ENCODE data around the gene PRR23E. TPM values are rescaled to one million over a fixed set of nuclear protein-coding genes. Genes with fewer than 3 reads are reported as not detected.

The PRR23E gene
- total RNA-seq, 2 donors from 2014 or later = not detected

- Mint-ChIP-seq H3K4me1 (peaks cover 4% of the 10 kb centered on the region), H3K9me3 (peaks cover 5% of the 10 kb centered on the region), H3K27ac (no peak overlapping the region), H3K27me3 (ENCODE audit: insufficient read depth) (no peaks in the 10 kb centered on the region), H3K4me3 (no peak overlapping the region), H3K36me3 (ENCODE audit: low read depth) (no peaks in the 10 kb centered on the region)
- Histone ChIP-seq H3K27ac (ENCODE audit: low read depth, low read length) (no peak overlapping the region), H3K4me3 (ENCODE audit: low read length) (no peak overlapping the region), H3K4me1 (ENCODE audit: control insufficient read depth, insufficient read depth, low read length) (no peaks in the 10 kb centered on the region), H3K27me3 (ENCODE audit: control insufficient read depth, insufficient read depth, low read length, poor library complexity, severe bottlenecking) (no peaks in the 10 kb centered on the region), H3K9ac (ENCODE audit: extremely low read depth, low read length, poor library complexity, severe bottlenecking) (no peak overlapping the region), H3K36me3 (ENCODE audit: control insufficient read depth, insufficient read depth, low read length) (no peaks in the 10 kb centered on the region), H3K9me3 (ENCODE audit: control insufficient read depth, low read length) (peaks cover 7% of the 10 kb centered on the region)
- 88 to 92% methylated on average over 2 to 3 of the region's 3 CpGs for WGBS, 2 experiments (ENCODE audit: insufficient coverage in 1 of 2, insufficient read length in 1 of 2)
- no peak for DNase-seq
- TF ChIP-seq, protein P1, sequence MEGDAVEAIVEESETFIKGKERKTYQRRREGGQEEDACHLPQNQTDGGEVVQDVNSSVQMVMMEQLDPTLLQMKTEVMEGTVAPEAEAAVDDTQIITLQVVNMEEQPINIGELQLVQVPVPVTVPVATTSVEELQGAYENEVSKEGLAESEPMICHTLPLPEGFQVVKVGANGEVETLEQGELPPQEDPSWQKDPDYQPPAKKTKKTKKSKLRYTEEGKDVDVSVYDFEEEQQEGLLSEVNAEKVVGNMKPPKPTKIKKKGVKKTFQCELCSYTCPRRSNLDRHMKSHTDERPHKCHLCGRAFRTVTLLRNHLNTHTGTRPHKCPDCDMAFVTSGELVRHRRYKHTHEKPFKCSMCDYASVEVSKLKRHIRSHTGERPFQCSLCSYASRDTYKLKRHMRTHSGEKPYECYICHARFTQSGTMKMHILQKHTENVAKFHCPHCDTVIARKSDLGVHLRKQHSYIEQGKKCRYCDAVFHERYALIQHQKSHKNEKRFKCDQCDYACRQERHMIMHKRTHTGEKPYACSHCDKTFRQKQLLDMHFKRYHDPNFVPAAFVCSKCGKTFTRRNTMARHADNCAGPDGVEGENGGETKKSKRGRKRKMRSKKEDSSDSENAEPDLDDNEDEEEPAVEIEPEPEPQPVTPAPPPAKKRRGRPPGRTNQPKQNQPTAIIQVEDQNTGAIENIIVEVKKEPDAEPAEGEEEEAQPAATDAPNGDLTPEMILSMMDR (conservative IDR thresholded peaks at IDR 0.05) = no peak
Measured at GRCh38 chr3:127185268-127185667, 7.7 kb upstream of the PRR23E start.

DNA sequence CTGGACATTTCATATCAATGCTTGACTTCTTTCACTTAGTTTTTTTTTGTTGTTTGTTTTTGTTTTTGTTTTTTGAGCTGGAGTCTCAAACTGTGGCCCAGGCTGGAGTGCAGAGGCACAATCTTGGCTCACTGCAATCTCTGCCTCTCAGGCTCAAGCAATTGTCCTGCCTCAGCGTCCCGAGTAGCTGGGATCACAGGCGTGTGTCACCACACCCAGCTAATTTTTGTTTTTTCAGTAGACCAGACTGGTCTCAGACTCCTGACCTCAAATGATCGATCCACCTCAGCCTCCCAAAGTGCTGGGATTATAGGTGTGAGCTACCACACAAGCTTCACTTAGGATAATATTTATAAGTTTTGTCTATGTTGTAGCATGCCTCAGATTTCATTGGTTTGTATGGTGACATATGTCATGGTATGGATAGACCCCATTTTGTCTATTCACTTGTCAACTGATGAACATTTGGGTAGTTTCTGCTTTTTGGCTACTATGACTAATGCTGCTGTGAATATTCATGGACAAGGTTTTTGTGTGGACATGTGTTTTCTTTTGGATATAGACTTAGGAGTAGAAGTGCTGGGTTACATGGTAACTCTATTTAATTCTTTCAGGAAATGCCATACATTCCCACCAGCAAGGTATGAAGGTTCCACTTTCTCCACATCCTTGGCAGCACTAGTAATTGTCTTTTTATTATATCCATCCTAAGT is 6.8 kb upstream of the PRR23E start:
- Mint-ChIP-seq H3K36me3 (ENCODE audit: low read depth) (no peaks in the 10 kb centered on the region), H3K9me3 (peaks cover 8% of the 10 kb centered on the region), H3K27ac (no peak overlapping the region), H3K4me3 (no peak overlapping the region), H3K27me3 (ENCODE audit: insufficient read depth) (no peaks in the 10 kb centered on the region), H3K4me1 (peaks cover 4% of the 10 kb centered on the region)
- Histone ChIP-seq H3K27ac (ENCODE audit: low read depth, low read length) (no peak overlapping the region), H3K4me1 (ENCODE audit: control insufficient read depth, insufficient read depth, low read length) (no peaks in the 10 kb centered on the region), H3K27me3 (ENCODE audit: control insufficient read depth, insufficient read depth, low read length, poor library complexity, severe bottlenecking) (no peaks in the 10 kb centered on the region), H3K9me3 (ENCODE audit: control insufficient read depth, low read length) (peaks cover 13% of the 10 kb centered on the region), H3K9ac (ENCODE audit: extremely low read depth, low read length, poor library complexity, severe bottlenecking) (no peak overlapping the region), H3K4me3 (ENCODE audit: low read length) (no peak overlapping the region), H3K36me3 (ENCODE audit: control insufficient read depth, insufficient read depth, low read length) (no peaks in the 10 kb centered on the region)
- TF ChIP-seq, protein P1 (conservative IDR thresholded peaks at IDR 0.05) = no peak
- no peak for DNase-seq
- WGBS, 2 experiments (ENCODE audit: insufficient coverage in 1 of 2, insufficient read length in 1 of 2) = 87 to 93% methylated on average over 4 of the region's 4 CpGs

DNA sequence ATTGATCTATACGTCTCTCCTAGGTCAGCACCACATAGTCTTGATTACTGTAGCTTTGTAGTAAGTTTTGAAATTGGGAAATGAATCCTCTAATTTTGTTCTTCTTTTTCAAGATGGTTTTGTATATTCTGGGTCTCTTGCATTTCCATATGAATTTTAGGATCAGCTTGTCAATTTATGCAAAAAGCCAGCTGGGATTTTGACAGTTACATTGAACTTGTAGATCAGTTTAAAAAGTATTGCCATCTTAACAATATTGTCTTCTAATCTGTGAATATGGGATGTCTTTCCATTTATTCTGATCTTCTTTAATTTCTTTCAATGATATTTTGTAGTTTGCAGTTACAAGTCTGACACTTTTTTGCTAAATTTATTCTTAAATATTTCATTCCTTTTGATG is 5.6 kb upstream of the PRR23E start:
- no peak for DNase-seq

More for the DNA sequence above, 5.6 kb upstream of the PRR23E start:
- WGBS, 2 experiments (ENCODE audit: insufficient coverage in 1 of 2, insufficient read length in 1 of 2) = 89% methylated on average over 1 of the region's 1 CpG; no CpG with 5 or more reads in 1 of the 2 experiments
- Histone ChIP-seq H3K9me3 (ENCODE audit: control insufficient read depth, low read length) (peaks cover 13% of the 10 kb centered on the region), H3K27ac (ENCODE audit: low read depth, low read length) (no peak overlapping the region), H3K4me3 (ENCODE audit: low read length) (no peak overlapping the region), H3K27me3 (ENCODE audit: control insufficient read depth, insufficient read depth, low read length, poor library complexity, severe bottlenecking) (no peaks in the 10 kb centered on the region), H3K4me1 (ENCODE audit: control insufficient read depth, insufficient read depth, low read length) (no peaks in the 10 kb centered on the region), H3K36me3 (ENCODE audit: control insufficient read depth, insufficient read depth, low read length) (no peaks in the 10 kb centered on the region), H3K9ac (ENCODE audit: extremely low read depth, low read length, poor library complexity, severe bottlenecking) (no peak overlapping the region)
- TF ChIP-seq, protein P1 (conservative IDR thresholded peaks at IDR 0.05) = no peak
- peaks cover 4% of the 10 kb centered on the region for H3K4me1 Mint-ChIP-seq
- no peak overlapping the region for H3K4me3 Mint-ChIP-seq
- H3K27ac Mint-ChIP-seq = no peak overlapping the region
- peaks cover 8% of the 10 kb centered on the region for H3K9me3 Mint-ChIP-seq
- H3K36me3 Mint-ChIP-seq (ENCODE audit: low read depth) = no peaks in the 10 kb centered on the region
- H3K27me3 Mint-ChIP-seq (ENCODE audit: insufficient read depth) = no peaks in the 10 kb centered on the region

Data from endodermal cell (in vitro differentiated cells).